GM18907 (cell line): Measurements from ENCODE around the gene KLHL2.
A peak's percentile ranks its signal among the peaks of the same experiment; 100 is the strongest.
"Not testable (repeated sequence)": the region's sequence is repeated elsewhere in the genome, so short reads cannot be mapped to it uniquely, and the experiment has no call there.

Experiments
- ATAC-seq: cut with Tn5 transposase; IDR thresholded peaks from one replicate; pipeline ENCODE4 v1.9.1; 2021; ENCODE audit warnings: mild to moderate bottlenecking, moderate library complexity; ENCODE audit not compliant: unreplicated experiment

KLHL2 gene

GRCh38 chr4:165201806-165202205 lies 5.6 kb upstream of the KLHL2 start:
- ATAC-seq, result no peak

- no peak for ATAC-seq
Observed at GRCh38 chr4:165203541-165204461, 3.6 kb upstream of the KLHL2 start.

DNA sequence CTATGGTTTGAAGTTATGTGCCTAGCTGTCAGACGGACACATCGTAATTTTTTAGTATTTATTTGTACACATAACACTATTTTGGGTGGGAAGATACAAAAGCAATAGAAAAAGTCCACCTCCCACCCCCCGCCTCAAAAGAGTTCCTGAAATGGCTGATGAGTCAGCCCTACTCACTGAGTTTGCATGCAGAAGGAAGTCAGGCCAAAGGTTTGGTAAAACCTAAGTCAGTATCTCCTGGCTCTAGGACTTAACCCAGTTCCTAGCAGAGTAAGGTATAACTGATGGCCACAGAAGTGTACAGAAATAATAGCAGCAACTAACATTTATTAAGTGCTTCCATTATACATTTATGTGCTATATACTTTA lies 2.9 kb upstream of the KLHL2 start:
- no peak for ATAC-seq

GRCh38 chr4:165207016-165207430 lies 338 bp upstream of the KLHL2 start:
- ATAC-seq, result peak; percentile 39

DNA sequence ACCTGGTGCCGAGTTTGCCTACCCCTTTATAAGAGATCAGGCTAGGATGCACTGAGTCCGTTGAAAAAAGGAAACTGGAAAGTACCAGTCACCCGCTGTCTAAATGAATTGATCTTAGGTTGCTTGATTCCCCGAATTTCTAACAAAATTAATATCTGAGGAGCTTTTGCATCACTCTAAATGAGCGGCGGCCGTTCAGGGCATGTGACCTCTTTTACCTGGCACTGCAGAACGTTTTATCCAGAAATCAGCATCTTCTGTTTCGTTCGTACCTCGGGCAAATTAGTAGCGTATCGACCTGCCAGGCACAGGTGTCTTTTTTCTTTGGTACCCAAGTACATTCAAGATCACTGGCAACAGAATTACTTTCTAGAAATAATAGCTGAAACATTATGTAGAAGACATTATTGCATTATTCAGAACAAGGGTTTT lies 876 bp downstream of the KLHL2 start:
- ATAC-seq, result no peak

- no peak for ATAC-seq
Observed at GRCh38 chr4:165208741-165209388, 1.5 kb downstream of the KLHL2 start.

DNA sequence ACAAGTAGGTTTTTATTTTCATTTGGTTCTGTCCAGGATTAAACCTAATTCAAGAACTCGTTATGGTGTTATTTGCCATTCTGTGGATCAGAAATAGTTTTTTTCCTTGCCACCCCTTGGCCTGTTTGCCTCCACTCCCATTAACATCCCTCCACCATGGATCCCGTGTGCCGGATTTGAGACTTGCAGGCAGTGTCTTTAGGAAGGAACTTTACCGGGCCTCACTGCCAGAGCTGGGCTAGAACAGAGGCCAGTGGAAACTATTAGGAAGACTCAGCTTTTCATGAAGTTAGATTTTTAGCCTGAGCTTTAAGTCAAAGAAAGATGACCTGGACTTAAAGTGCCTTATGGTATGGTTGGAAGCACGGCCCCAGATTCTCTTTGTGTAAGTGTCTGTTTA lies 2.4 kb downstream of the KLHL2 start:
- no peak for ATAC-seq

- no peak for ATAC-seq
Observed at GRCh38 chr4:165210566-165210965, 3.2 kb downstream of the KLHL2 start.

DNA sequence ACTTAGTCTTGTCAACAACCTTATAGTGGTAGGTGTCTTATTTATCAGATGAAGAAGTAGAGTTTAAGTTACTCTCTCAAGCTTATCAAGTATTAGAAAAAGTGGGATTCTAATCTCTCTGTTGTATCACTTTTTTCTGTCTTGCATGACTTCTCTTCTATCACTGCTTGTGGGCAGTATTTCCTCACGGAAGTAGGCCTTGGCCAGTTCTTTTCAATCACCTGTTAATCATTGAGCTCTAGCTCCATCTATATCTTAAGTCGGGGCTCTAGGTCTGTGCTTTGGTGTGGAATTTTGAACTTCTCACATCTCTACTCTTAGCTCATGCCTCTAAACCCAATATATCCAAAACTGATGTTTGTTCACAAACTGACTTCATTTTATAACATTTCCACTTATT lies 5.3 kb downstream of the KLHL2 start:
- ATAC-seq, result peak; percentile 20

DNA sequence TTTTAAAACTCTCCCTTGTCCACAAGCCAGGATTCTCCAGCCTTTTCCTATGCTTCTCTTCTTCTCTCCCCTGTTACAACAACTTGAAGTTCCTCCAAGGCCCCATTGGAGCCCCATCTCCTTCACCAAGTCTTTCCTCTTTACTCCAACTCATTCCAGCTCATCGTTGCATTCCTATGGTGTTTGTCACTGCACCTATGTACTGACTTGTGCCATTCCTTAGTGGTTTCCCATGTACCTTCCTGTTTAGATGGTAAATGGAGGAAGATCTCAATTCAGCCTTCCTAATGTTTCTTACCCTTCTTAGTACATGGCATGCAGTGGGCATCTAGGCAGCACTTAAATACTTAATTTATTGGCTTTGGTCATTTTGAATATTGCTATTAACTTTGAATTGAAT lies 6.0 kb downstream of the KLHL2 start:
- ATAC-seq, result not testable (repeated sequence)

DNA sequence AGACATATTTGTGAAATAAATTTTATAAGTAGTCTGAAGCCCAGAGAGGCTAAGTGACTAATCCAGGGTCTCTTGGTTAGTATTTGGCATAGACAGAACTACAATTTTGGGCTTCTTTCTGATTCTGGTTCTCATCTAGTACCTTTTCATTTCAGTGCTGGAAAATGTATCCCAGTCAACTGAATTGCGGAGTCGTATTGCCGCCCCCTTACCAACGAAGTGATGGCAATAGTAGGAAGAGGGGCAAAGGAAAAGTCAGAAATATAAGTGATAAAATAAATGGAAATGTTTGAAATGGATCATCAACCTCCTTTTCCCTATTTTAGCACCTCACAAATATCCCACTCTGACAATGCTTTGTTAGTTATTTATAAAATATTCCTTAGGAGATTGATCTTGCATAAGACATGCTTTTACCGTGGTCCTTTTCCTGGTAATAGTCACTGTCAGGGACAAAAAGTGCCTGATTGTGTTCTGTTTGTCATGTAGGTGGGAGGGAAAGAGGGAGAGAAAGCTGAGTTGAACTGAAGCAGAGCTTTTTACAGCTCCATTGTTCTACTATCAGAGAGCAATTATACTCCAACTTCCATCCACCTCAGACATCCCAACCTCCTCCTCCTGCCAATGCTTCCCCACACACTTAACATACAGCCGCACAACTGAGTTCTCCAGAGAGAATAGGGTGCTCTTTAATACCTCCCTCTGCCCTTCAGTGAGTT lies 6.8 kb downstream of the KLHL2 start:
- ATAC-seq, result not testable (repeated sequence)

DNA sequence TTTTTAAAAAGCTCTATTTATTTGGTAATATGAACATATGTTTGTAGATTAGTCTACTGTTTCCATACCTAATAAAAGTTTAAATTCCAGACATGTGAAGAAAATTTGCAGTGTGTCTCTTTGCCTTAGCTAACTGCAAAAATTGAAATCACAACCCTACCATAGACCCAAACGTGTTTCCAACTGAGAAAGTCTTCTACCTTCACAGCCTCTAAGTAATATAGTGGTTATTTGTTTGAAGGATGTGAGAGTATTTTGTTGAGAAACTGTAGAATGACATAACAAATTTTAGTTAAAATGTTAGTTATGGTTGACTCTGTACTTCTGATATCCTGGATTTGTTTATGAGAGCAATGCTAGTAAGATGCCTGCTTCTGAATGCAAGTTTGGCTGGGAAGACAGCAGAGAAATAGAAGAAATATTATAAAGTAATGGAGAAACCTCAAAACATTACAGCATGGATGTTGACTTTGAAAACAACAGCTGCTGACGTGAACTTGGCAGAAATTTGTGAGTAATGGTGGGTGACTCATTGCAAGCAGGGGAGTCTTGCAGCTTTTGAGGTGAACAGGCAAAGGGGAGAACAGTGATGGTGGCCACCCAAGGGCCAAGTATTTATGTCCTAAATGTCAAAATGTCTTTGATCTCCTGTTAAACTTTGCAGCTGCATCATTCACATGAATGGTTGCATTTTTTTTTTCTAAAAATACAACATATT lies 7.8 kb downstream of the KLHL2 start:
- peak; percentile 70 for ATAC-seq

GRCh38 chr4:165215761-165216487 lies 8.6 kb downstream of the KLHL2 start:
- peak; percentile 61 for ATAC-seq

DNA sequence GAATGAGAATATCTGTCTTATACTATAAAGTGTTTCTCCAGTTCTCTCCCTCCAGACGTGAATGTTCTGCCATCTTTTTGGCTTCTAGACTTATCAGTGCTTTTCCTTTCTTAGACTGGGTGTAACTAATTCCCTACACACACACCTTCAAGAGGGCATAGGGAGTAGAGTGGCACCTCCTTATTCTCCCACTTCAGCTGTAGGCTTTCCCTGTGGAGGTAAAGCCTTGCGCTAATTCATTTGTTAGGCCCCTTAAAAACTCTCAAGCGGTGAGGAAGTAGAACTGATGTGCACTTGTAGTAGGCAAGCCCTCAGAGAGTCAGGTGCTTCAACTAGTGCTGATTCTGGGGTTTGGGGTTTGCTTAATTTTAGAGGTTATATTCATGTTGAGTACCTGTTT lies 10.0 kb downstream of the KLHL2 start:
- ATAC-seq, result no peak

- not testable (repeated sequence) for ATAC-seq
Observed at GRCh38 chr4:165221306-165221705, 13.9 kb downstream of the KLHL2 start.

DNA sequence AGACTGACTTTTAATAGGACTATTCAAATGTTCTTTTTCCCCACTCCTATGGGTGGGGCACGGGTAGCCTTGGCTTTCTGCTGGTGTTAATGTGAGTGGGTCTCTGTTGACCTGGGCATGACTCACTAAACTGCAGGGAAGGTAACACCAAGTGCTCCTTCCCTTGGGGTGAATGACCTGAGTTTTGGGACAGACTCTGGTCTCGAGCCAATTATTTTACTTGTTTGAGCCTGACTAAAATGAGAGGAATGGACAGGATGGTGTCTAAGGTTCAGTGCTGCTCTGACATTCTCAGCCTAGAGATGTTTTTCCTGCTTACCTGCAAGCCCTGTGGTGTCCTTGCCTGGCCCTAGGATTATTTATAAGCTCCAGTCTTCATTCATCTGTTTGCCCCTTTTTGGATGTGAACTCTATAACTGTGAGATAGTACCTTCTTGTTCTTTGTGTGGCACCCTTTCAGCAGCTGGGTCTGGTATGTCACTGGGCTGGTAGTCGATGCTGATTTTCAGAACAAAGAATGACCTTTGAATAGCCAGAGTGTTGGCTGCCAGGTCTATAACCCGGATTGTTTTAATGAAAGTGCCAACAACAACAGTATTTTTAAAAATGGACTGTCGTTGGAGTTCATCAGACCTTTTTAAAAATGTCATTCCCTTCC lies 14.8 kb downstream of the KLHL2 start:
- not testable (repeated sequence) for ATAC-seq

DNA sequence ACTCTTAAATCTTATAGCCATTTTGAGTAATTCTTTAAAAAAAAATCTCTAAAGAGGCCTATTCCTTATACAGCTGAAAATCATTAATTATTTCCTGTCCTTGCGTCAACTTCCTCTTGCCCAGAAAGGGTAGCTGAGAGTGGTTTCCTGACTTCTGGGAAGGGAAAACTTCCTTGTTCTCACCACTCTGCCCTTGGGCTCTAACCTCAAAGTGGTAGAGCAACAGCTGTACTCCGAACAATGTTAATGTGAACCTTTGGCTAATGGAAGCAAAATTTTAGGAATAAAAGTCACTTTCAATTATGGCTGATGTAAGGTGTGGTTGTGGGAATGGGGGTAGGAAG lies 15.3 kb downstream of the KLHL2 start:
- ATAC-seq, result no peak

DNA sequence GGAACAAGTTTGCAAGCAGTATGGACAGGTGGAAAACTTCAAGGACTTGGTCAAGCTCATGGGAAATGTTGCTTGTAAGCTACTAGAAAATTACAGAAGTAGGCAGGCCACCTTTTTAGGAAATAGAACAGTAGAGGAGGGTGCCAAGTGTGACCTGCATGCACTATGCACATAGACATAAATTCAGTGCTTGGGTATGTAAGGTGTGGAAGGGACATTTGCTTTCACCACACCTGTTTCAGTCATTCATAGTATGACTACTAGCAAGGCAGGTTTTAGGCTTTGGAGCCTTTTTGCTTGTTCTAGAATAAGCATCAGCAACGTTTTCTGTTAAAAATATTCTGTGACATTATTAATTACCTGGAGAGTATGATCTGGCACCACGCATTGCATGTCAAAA lies 20.0 kb downstream of the KLHL2 start:
- not testable (repeated sequence) for ATAC-seq

DNA sequence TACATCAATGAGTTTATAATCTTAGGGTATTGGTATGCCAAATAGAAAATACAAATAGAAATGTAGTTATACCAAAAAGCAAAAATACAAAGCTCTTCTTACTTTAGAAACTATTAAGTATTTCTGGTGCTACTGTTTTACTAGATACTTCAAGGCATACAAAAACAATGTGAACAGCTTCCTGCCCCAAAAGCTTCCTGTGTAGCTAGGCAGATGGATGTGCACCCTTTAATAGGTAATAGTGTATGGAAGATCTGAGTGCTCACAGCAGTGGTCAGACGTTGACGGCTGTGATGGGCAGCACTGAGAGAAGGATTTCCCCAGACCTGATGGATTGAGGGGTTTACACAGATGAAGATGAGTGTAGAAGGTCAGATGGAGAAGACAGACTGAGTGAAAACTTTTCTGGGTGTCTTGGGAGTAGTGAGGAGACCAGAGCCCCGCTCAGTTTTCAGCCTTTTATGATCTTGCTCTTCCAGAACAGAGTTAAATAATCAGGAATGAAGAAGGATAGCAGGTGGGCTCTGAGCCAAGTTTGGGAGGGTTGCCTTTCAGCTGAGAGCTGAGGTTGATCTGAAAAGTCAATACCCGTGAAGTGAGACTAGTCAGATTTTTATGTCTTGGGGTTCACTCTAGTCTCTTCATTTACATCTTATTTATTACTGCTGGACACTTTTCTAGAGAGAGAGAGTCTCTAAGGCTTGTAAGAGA lies 22.3 kb downstream of the KLHL2 start:
- ATAC-seq, result not testable (repeated sequence)
